Cardiac fibroblast (primary cell): ENCODE results near the gene CFAP61.

Experiments
- DNase-seq, 2 donors: peaks; one replicate each; pipeline versions ENCODE4 v3.0.0 to v3.0.0-alpha.2; 2010; ENCODE audit warnings: low read depth in 2 of 2
- H3K4me3 ChIP-seq, 2 donors: replicated peaks in 1 of 2; 1 replicate in 1 of 2; 2 replicates in 1 of 2; pipeline ENCODE4 v1.5.1; 2011; ENCODE audit warnings: low read depth in 2 of 2, low read length in 2 of 2, mild to moderate bottlenecking in 2 of 2, moderate library complexity in 1 of 2
- TF ChIP-seq, protein P1 (sequence below): IDR thresholded peaks from one replicate; pipeline ENCODE4 v1.5.1; 2011; ENCODE audit warnings: low read depth, mild to moderate bottlenecking, low read length, inconsistent platforms

Gene CFAP61

DNA sequence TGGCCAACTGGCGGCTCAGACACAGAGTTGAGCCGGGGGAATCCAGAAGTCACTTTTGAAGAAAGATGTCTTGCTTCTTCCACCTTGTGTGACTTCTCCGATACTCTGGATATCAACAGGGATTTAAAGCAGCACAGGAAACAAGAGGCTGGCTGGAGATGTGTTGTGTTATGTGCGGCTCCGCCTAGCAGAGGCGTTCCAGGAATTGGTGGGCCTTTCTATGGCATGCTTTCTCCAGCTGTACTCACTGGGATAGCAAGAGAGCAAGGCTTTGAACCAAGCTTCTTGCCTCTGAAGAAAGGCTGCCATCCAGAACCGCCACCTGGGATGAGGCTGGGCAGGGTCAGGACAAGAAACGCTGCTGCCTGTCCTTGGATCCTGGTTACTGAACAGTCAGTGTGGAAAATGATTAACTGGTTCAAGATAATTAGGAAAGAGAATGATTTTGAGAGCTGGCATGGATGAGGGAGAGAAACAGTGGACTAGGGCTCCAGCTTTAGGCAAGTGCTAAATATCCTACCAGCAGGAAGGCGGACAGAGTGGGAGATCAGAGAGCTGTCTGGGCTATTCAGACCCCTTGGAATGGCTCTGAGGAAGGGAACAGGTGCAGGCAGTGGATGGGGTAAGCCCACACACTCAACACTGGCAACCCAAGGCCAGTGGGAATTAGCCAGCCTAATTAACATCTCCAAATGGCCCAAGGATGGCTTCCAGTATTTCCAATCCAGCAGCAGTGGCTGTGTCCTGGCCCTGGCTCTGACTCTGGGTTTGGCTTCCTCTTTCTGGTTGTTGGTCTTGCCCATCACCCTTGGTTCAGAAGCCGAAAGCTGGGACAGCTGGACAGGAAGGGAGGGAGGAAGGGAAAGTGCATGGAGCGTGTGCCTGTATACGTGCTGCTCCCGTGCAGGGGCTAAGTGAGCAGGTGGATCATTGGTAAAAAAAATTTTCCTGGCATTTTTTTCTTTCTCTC lies 347.5 kb downstream of the CFAP61 start:
- TF ChIP-seq, protein P1, sequence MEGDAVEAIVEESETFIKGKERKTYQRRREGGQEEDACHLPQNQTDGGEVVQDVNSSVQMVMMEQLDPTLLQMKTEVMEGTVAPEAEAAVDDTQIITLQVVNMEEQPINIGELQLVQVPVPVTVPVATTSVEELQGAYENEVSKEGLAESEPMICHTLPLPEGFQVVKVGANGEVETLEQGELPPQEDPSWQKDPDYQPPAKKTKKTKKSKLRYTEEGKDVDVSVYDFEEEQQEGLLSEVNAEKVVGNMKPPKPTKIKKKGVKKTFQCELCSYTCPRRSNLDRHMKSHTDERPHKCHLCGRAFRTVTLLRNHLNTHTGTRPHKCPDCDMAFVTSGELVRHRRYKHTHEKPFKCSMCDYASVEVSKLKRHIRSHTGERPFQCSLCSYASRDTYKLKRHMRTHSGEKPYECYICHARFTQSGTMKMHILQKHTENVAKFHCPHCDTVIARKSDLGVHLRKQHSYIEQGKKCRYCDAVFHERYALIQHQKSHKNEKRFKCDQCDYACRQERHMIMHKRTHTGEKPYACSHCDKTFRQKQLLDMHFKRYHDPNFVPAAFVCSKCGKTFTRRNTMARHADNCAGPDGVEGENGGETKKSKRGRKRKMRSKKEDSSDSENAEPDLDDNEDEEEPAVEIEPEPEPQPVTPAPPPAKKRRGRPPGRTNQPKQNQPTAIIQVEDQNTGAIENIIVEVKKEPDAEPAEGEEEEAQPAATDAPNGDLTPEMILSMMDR = no peak
- no peak overlapping the region for H3K4me3 ChIP-seq
- DNase-seq = no peak

DNA sequence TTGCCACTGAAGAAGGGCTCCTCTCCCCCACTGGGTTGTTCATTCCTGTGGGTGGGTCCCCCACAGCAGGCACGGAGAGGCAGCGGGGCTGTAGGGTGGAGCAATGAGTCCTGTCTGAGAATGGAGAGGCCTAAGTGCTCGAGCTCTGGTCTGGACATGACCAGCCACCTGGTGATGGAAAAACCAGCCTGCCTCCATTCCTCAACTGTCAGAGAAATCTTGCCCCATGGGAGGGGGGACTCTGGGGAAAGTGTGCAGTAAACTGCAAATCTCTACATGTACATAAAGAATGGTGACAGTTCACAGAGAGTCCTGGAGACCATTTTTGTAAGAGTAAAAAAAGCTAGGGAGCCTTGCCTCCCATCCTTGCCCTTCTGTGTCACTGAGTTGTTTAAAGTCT lies 349.7 kb downstream of the CFAP61 start:
- no peak for DNase-seq
- TF ChIP-seq, protein P1 = no peak
- H3K4me3 ChIP-seq = no peak overlapping the region

DNA sequence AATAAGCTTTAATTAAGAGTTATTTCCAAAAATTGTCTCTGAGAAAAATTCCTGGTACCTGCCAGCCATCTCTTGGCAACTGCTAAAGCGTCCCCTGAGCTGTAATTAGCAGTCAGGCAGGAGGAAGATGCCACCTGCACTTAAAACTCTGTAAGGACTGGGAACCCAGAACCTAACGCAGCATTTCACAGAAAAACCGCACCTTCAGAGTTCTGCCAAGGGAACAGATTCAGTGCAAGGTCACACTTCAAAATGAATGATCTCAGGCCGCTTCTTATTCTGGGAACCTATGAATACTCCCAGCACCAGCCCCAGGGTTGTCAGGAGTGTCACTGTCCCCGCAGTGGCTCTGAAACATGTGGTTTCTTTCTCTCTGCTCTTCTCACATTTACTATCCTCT lies 352.3 kb downstream of the CFAP61 start:
- TF ChIP-seq, protein P1 = no peak
- H3K4me3 ChIP-seq = no peak overlapping the region
- no peak for DNase-seq

DNA sequence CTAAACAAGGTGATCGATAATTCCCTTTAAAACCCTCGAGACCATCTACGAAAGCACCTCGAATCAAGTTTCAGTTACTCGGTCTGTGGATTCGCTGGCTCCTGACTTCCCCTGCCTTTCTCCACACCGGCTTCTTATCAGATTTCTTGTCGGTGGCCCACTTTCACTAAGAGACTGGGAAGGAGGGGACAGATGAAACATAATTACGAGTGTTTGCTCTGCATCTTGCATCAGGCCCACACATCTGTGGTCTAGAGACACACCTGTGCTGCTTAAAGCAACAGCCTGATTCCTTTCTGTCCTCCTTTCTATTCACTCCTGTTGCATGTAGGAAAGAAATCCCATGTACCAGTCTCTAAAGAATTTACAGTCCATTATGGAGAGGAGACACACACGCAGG lies 353.3 kb downstream of the CFAP61 start:
- TF ChIP-seq, protein P1 = no peak
- DNase-seq = no peak

DNA sequence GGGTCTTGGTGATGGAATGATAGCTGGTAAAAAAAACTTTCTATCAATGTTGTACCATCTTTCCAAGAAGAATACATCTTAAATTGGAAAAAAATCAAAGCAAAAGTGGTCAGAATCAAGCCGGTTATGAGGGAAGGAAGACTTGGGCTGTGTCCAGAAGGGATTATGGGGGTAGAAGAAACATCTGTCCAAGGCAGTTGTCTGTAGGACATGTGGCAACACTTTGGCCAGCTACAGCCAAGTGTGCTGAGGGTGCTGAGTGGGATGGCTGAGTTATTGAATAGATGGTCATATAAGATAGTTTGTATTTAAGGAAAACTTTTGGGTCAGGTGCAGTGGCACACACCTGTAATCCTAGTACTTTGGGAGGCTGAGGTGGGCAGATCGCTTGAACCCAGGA lies 354.0 kb downstream of the CFAP61 start:
- H3K4me3 ChIP-seq = no peak overlapping the region
- TF ChIP-seq, protein P1 = no peak
- DNase-seq = no peak

More for the DNA sequence above, 353.3 kb downstream of the CFAP61 start:
- H3K4me3 ChIP-seq = no peak overlapping the region

DNA sequence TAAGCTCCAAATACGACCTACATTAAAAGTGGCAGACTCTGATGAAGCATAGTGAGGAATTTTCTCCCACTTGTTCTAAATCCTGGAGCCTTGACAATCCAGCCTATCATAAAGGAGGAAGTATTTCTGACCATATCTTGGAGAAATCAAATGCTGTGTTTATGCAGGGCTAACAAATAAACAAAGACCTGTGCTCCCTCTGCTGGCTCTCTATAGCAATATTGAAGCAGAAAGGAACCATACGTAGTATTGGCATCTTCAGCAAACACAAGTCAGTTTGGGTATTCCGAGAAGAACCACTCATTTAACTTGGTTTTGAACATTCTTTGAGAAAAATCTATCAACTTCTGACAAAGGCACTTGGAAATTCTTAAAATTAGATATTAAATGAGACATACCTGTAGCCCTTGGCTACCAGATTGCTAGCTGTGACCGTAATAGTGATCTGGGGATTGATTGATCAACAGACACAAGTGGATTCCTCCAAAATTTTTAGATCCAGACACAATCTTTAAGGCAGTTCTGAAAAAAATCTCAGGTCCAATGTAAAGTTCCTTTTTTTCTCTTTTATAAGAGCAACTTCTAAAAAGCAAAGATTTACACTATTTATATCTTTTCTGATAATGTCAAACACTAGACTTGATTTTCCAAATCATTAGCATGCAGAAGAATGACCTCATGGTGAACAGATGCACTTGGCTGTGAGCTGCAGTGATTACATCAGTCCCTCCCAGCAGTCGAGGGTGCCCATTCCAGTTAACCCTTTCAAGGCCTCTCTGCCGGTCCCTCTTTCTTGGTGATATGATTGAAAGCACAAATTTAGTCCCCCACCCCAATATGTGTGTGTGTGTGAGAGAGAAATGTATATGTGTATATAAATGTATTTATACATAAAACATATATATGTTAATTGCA lies 355.8 kb downstream of the CFAP61 start:
- TF ChIP-seq, protein P1 = peak; percentile 8
- peak; percentile 8 to 28 for DNase-seq
- H3K4me3 ChIP-seq = no peak overlapping the region
